HG02840 (cell line): ENCODE results near the gene POFUT1.

Experiments
- ATAC-seq: cut with Tn5 transposase; IDR thresholded peaks from one replicate; pipeline ENCODE4 v1.9.1; 2021; ENCODE audit warnings: mild to moderate bottlenecking, moderate library complexity, moderate number of reproducible peaks; ENCODE audit not compliant: unreplicated experiment, low FRiP score

POFUT1 gene

GRCh38 chr20:32205843-32206759, 1.6 kb upstream of the POFUT1 start:
- ATAC-seq = no peak

GRCh38 chr20:32206760-32207625, 687 bp upstream of the POFUT1 start:
- peak; percentile 22 for ATAC-seq

DNA sequence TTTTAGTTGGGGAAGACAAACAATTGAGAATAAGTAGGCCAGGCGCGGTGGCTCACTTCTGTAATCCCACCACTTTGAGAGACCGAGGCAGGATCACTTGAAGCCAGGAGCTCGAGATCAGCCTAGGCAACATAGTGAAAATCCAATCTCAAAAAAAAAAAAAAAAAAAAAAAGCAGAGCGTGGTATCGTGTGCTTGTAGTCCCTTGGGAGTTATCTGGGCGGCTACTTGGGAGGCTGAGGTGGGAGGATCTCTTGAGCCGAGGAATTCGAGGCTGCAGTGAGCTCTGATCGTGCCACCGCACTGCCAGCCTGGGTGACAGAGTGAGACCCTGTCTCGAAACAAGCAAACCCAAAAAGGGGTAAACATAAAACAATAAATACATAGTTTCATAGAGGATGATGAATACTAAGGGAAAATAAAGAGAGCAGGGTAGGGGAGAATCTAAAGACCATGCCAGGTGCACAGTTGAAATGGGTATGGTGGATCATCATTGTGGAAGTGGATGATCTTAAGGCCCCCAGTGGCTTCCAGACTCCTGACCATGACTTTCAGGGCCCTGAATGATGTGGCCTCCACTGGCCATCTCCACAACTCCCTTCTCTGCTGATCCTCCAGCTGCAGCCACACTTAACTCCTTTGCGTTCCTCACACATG, 947 bp downstream of the POFUT1 start:
- ATAC-seq = no peak

DNA sequence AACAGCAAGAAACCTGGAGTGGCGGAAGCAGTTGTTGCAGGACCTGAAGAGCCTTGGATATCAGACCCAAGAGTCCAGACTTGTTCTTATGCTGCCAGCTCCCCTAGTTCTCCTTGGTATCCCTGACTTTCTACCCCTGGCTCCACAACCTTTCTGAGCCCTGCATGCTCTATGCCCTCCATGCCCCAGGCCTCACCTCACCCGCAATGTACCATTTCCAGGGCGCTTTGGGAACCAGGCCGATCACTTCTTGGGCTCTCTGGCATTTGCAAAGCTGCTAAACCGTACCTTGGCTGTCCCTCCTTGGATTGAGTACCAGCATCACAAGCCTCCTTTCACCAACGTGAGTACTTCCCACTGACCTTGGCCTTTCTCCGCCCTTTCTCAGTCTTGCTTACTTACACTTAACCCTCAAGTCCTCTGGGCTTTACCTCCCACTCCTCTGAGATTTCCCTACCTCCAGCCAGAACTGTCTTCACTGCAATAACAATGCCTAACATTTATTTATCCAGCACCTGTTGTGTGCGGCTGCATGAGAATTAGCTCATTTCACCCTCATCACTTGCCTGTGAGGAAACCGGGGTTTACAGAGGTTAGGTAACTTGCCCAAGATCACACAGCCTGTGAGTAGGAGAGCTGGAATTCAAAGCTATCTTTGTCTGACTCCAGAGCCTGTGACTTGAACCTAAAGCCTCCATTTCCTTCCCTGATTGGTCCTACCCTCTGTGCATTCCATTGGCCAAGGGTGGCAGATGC, 2.3 kb downstream of the POFUT1 start:
- ATAC-seq = no peak

- no peak for ATAC-seq
These were observed 6.2 kb downstream of the POFUT1 start for GRCh38 chr20:32213870-32214269.

DNA sequence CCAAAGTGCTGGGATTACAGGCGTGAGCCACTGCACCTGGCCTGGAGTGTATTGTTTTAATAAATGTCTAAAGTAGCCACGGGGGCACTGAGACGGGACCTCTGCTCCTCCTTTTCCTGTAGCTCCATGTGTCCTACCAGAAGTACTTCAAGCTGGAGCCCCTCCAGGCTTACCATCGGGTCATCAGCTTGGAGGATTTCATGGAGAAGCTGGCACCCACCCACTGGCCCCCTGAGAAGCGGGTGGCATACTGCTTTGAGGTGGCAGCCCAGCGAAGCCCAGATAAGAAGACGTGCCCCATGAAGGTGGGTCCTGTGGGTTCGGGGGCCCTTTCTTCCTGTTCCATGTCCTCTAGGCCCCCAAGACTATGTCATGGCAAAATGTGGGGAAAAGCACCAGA, 7.5 kb downstream of the POFUT1 start:
- no peak for ATAC-seq

- no peak for ATAC-seq
These were observed 8.0 kb downstream of the POFUT1 start for GRCh38 chr20:32215729-32216128.

- no peak for ATAC-seq
These were observed 8.8 kb downstream of the POFUT1 start for GRCh38 chr20:32216179-32217142.

DNA sequence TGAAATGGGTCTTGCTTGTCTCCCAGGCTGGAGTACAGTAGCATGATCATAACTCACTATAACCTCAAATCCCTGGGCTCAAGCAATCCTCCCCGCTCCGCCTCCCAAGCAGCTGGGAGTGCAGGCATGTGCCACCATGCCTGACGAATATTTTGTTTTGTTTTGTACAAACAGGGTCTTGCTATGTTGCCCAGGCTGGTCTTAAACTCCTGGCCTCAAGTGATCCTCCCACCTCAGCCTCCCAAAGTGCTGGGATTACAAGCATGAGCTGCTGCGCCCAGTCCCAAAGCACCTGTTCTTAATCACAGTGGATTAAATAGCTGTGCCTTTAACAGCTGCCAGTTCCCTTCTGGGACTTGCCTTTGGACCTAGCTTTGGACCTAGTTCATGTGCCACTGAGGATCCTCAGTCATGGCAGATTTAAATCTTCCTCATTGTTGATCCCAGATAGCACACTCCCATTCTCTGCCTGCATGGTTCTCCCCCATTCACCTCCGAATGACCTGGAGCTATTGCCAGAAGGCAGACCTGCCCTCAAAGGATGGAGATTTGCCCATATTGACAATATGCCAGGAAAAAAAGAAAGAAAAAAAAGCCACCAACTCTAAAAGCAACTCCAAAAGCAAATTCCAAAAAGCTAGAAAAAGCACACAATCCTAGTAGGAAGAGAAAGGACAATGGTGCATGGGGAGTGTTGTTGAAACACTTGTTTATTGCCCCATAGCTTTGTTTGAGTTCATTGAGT, 10.6 kb downstream of the POFUT1 start:
- no peak for ATAC-seq

GRCh38 chr20:32224463-32224862, 16.8 kb downstream of the POFUT1 start:
- no peak for ATAC-seq

DNA sequence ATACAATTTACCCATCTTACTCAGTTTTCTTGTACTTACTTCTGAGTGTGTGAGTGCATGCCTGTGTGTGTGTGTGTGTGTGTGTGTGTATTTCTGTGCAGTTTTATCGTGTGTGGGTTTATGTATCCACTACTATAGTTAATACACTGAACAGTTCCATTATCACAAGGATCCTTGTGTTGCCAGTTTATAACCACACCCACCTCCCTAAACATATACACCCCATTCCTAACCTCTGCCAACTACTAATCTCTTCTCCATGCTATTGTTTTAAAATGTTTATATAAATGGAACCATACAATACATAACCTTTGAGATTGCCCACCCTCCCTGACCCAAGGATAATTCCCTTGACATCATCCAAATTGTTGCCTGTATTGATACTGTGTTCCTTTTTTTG, 18.7 kb downstream of the POFUT1 start:
- no peak for ATAC-seq

- ATAC-seq = no peak
These were observed 19.6 kb downstream of the POFUT1 start for GRCh38 chr20:32227306-32227705.

DNA sequence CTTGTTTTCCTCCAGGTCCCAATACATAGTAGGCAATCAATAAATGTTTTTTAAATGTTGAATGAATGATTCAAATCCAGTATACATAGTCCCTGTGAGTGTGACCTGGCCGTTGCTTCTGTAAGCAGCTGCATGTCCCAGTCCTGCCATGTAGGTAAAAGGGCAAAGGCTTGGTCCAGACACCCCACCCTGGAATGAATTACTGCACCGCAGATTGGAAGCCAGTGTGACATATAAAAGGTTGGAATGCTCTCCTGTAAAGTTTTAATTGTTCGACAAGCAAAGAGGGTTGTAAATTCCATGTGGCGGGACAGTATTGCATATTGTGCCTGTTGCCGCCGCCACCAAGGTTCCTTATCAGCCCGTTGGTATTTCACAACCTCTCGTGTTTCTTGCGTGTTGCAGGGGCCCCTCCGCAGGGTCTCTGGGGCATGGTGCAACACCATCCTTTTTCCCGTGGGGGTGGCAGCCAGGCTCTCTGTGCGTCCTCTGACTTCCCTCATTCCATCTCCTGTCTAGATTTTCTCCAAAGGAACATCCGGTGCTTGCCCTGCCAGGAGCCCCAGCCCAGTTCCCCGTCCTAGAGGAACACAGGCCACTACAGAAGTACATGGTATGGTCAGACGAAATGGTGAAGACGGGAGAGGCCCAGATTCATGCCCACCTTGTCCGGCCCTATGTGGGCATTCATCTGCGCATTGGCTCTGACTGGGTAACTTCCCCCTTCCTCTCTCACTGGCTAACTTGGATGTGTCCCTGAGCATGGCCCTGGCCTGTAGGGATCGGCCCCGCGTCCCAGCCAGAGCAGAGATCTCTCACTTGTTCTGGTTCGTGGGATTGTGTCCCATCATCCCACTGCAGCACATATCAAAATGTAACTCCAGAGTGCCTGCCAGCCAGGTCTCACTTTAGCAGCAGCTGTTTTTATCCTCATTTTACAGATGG, 20.3 kb downstream of the POFUT1 start:
- no peak for ATAC-seq

- no peak for ATAC-seq
These were observed 21.6 kb downstream of the POFUT1 start for GRCh38 chr20:32229251-32229747.

- ATAC-seq = no peak
These were observed 23.0 kb downstream of the POFUT1 start for GRCh38 chr20:32230707-32231106.

DNA sequence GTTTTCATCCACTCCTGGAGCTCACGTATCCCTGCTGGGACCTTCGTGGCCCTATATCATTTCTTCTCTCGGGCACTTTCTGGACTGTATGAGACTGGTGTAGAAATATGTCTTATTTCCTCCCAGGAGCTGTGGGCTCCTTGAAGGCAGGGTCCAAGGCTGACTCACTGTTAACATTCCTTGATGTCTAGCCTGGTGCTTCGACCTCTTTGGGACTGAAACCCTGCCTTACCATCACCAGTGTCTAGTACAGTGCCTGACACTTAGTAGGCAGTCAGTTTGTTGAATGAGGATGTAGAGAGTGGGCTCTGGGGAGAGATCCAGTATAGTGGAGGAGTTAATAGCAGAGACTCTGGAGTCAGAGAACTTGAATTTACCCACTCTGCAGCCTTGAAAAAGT, 23.6 kb downstream of the POFUT1 start:
- no peak for ATAC-seq

DNA sequence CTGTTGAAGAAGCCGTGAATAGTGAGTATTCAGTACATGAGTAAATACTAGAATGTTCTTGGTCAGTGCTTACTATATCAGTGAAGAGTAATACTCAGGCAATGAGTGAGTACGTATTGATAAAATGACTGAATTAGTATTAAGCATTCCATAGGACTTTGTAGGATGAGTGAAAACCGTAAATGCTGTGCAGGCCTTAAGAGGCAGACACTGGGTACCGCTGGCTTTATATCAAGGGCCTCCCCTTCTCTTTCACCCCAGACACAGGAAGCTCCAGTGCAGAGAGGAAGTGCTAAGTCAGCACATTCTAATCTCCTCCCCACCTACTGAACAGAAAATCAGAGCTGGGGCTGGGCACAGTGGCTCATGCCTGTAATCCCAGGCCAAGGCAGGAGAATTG, 24.2 kb downstream of the POFUT1 start:
- no peak for ATAC-seq
